GM12878 (cell line): ENCODE results near the gene STXBP1. TPM values are rescaled to one million over a fixed set of nuclear protein-coding genes. Genes with fewer than 3 reads are reported as not detected.

Experiments used
- ATAC-seq: fragments of 200-7000 bp; cut with Tn5 transposase; 3 replicates; pipeline ENCODE4 v1.9.1; 2020; ENCODE audit warnings: mild to moderate bottlenecking, moderate library complexity
- BruUV-seq: library from RNA; stranded (reverse); fragments of 400-500 nt; replicated peaks from 2 replicates; lab custom pipeline; 2021; lab: Mats Ljungman, UMichigan
- CTCF ChIA-PET: fragments of 300-600 bp; sonication (Branson Sonifier 250); formaldehyde crosslinking; extraction: SDS; loops from one replicate; lab custom pipeline; 2021; ENCODE audit warnings: inconsistent platforms; lab: Yijun Ruan, JAX
- POLR2A ChIA-PET: fragments of 350-600 bp; formaldehyde crosslinking; extraction: SDS; loops from one replicate; lab custom pipeline; 2021; ENCODE audit warnings: inconsistent platforms; lab: Charles Lee
- RAD21 ChIA-PET: fragments of 300-600 bp; sonication (Branson Sonifier 250); formaldehyde crosslinking; loops from one replicate; lab custom pipeline; 2023; ENCODE audit warnings: antibody characterized with exemption; ENCODE audit not compliant: unreplicated experiment; lab: Charles Lee
- SMC1A ChIA-PET: fragments of 300-600 bp; sonication (Branson Sonifier 250); formaldehyde crosslinking; loops from one replicate; lab custom pipeline; 2023; ENCODE audit not compliant: unreplicated experiment, uncharacterized antibody; lab: Charles Lee
- DNase-seq: peaks from one replicate; pipeline ENCODE4 v3.0.0-alpha.2; 2011; ENCODE audit warnings: low read depth, low spot score
- FAIRE-seq: peaks from 3 replicates; lab custom pipeline; 2011; peaks lifted over from hg19 to GRCh38; lab: Jason Lieb, UNC
- H2AFZ ChIP-seq: 2 replicates; pipeline ENCODE4 v1.6.0; 2011; ENCODE audit warnings: low read depth, low read length, control low read depth; ENCODE audit not compliant: control insufficient read depth
- H3K27ac ChIP-seq: 2 replicates; pipeline ENCODE4 v1.5.1; 2011; ENCODE audit warnings: control low read depth; ENCODE audit not compliant: control insufficient read depth, insufficient read depth
- H3K27me3 ChIP-seq, 2 experiments: replicated peaks in 1 of 2; 2 replicates each; pipeline versions ENCODE4 v1.6.0 to v1.6.1; 2011; ENCODE audit warnings: low read length in 1 of 2; ENCODE audit not compliant: control insufficient read depth in 2 of 2, insufficient read depth in 2 of 2
- H3K36me3 ChIP-seq, 2 experiments: 2 replicates each; pipeline ENCODE4 v1.5.1; 2011; ENCODE audit warnings: low read length in 1 of 2; ENCODE audit not compliant: control insufficient read depth in 2 of 2, insufficient read depth in 2 of 2
- H3K4me1 ChIP-seq: 2 replicates; pipeline ENCODE4 v1.6.1; 2011; ENCODE audit warnings: mild to moderate bottlenecking, low read length, moderate library complexity, mixed read lengths; ENCODE audit not compliant: control insufficient read depth, insufficient read depth
- H3K4me2 ChIP-seq: 2 replicates; pipeline ENCODE4 v1.6.0; 2011; ENCODE audit warnings: control low read depth; ENCODE audit not compliant: control insufficient read depth, insufficient read depth
- H3K4me3 ChIP-seq: fragments of 200-600 bp; sonication (generic); 2 replicates; pipeline ENCODE4 v1.5.1; 2016
- H3K79me2 ChIP-seq: 2 replicates; pipeline ENCODE4 v1.6.0; 2011; ENCODE audit warnings: low read length; ENCODE audit not compliant: control insufficient read depth, insufficient read depth
- H3K9ac ChIP-seq: 2 replicates; pipeline ENCODE4 v1.8.0; 2011; ENCODE audit warnings: low read length, control low read depth, mixed read lengths; ENCODE audit not compliant: control insufficient read depth, insufficient read depth
- H3K9me3 ChIP-seq: replicated peaks from 3 replicates; pipeline ENCODE4 v1.5.1; 2011; ENCODE audit warnings: mild to moderate bottlenecking, low read length; ENCODE audit not compliant: control insufficient read depth, insufficient read depth
- H4K20me1 ChIP-seq: 2 replicates; pipeline ENCODE4 v1.6.0; 2011; ENCODE audit not compliant: control insufficient read depth, insufficient read depth
- DPF2 ChIP-seq: fragments of 450-650 bp; IDR thresholded peaks from 2 replicates; pipeline ENCODE4 v1.6.1; 2017; ENCODE audit warnings: mild to moderate bottlenecking
- ESRRA ChIP-seq: IDR thresholded peaks from 2 replicates; pipeline ENCODE4 v1.6.1; 2012; ENCODE audit warnings: mild to moderate bottlenecking, low read length, improper control_type of control experiment
- NKRF ChIP-seq: fragments of 450-650 bp; conservative IDR thresholded peaks from 2 replicates; pipeline ENCODE4 v1.6.1; 2017; ENCODE audit warnings: mild to moderate bottlenecking, moderate library complexity
- PAX8 ChIP-seq: fragments of 450-650 bp; IDR thresholded peaks from 2 replicates; pipeline ENCODE4 v1.6.1; 2017; ENCODE audit warnings: mild to moderate bottlenecking, moderate library complexity
- SP1 ChIP-seq: IDR thresholded peaks from one replicate; pipeline ENCODE4 v1.6.1; 2011; ENCODE audit warnings: low read depth, low read length
- WGBS: methylation state at CpG from one replicate; pipeline ENCODE4 v1.1.6; 2016; ENCODE audit warnings: low lambda C conversion rate; ENCODE audit not compliant: insufficient replicate concordance, insufficient coverage; ENCODE audit errors: missing lambda C conversion rate; 5-methylcytosine and 5-hydroxymethylcytosine counted together
- in situ Hi-C: fragments of 300-500 bp; cut with MboI; formaldehyde crosslinking; loops from 9 replicates; pipeline ENCODE4 v1.14.3; 2018; ENCODE audit warnings: mixed read lengths
- intact Hi-C: fragments of 100-400 bp; cut with micrococcal nuclease; formaldehyde crosslinking; loops from one replicate; pipeline ENCODE4 v1.14.2; 2022; ENCODE audit not compliant: unreplicated experiment
- polyA plus RNA-seq, 11 experiments: library from polyadenylated mRNA; depleted of rRNA in 4 of 11; unstranded in 6 of 11; stranded (reverse) in 5 of 11; fragments of >200 nt; fragmentation: Nextera tagmentation in 4 of 11; fragmentation: Illumina TruSeq in 1 of 11; extraction: Ambion mirVana in 4 of 11; extraction: Trizol in 1 of 11; gene quantifications; 1 replicate in 1 of 11; 2 replicates in 10 of 11; pipeline versions ENCODE4 v1.2.1 to v1.2.3, GENCODE V29; 2011 to 2016; ENCODE audit warnings: inconsistent platforms in 2 of 11, missing spikeins in 2 of 11, low read depth in 1 of 11
- total RNA-seq, 4 experiments: library from RNA; depleted of rRNA in 3 of 4; stranded (reverse); fragments of >200 nt in 3 of 4; fragmentation: Illumina TruSeq in 1 of 4; extraction: Trizol in 1 of 4; gene quantifications; 2 replicates each; pipeline versions ENCODE4 v1.2.1 to v1.2.3, GENCODE V29; 2013 to 2021

Gene STXBP1
- total and polyA plus RNA-seq, 10 of the 15 experiments (the other 5 are each of a cell fraction or from before 2014, with no cell fraction given): 0.08 to 0.85 (median 0.31) TPM; not detected in 3

GRCh38 chr9:127739614-127740330 lies 127.7 kb downstream of the STXBP1 start:
- DNase-seq (no peak), FAIRE-seq (no peak), ATAC-seq (no peak)
- Histone ChIP-seq H3K9me3 (no peaks in the 10 kb centered on the region), H3K27me3 (no peaks in the 10 kb centered on the region), H2AFZ (no peak overlapping the region), H3K9ac (no peak overlapping the region), H3K36me3 (peaks cover 9% of the 10 kb centered on the region in 2 experiments; a peak in 3 of 4 replicates), H3K27ac (no peak overlapping the region), H4K20me1 (no peaks in the 10 kb centered on the region), H3K4me3 (no peak overlapping the region), H3K4me2 (no peak overlapping the region), H3K4me1 (no peaks in the 10 kb centered on the region), H3K79me2 (no peaks in the 10 kb centered on the region)
- intact Hi-C loops (no loop called here), in situ Hi-C loops (loop anchor here (5.0 kb wide), 1 partner anchor 173 kb away; no protein-coding TSS in a partner anchor)
- TF ChIP-seq SP1 (no peak), PAX8 (no peak), ESRRA (no peak), DPF2 (no peak), NKRF (no peak)
- ChIA-PET SMC1A (interaction anchor here (0.9 kb wide), 1 partner anchor 45 kb away, joined by 4 read pairs; the partner anchor contains the start of gene CDK9), POLR2A (no interaction called here), RAD21 (interaction anchor here (0.6 kb wide), 1 partner anchor 184 kb away, joined by 3 read pairs; no protein-coding TSS in a partner anchor), CTCF (interaction anchor here (0.8 to 1.3 kb wide), 2 partner anchors 31 to 130 kb away, joined by 3 read pairs; no protein-coding TSS in a partner anchor)
- BruUV-seq: no TSS peak
- 96% methylated on average over 19 of the region's 19 CpGs for WGBS
